ENCODE results near the gene POLR2F.

DNA sequence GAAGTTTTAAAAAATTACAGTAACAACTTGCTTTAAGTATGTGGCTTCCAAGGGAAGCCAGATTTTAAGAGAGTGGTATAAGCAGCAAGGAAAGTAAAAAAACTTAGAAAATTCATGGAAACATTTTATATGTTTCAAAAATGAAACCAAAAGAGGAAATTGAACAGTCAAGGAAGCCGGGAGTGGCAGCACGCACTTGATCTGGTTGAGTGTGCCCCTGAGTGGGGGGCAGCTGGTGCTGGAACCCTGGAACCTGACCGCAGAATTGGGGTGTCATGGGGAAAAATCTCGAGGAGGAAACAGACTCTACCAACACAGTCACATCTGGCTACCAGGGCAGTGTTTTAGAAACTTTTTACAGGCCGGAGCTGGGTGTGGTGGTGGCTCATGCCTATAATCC lies 33.4 kb upstream of the POLR2F start:
- TF ChIP-seq POLR2AphosphoS5 (IDR thresholded peaks at IDR 0.05) (no peak), EP300 (IDR thresholded peaks at IDR 0.05) (no peak)
- TF ChIP-seq, protein P1, sequence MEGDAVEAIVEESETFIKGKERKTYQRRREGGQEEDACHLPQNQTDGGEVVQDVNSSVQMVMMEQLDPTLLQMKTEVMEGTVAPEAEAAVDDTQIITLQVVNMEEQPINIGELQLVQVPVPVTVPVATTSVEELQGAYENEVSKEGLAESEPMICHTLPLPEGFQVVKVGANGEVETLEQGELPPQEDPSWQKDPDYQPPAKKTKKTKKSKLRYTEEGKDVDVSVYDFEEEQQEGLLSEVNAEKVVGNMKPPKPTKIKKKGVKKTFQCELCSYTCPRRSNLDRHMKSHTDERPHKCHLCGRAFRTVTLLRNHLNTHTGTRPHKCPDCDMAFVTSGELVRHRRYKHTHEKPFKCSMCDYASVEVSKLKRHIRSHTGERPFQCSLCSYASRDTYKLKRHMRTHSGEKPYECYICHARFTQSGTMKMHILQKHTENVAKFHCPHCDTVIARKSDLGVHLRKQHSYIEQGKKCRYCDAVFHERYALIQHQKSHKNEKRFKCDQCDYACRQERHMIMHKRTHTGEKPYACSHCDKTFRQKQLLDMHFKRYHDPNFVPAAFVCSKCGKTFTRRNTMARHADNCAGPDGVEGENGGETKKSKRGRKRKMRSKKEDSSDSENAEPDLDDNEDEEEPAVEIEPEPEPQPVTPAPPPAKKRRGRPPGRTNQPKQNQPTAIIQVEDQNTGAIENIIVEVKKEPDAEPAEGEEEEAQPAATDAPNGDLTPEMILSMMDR (IDR thresholded peaks at IDR 0.05): no peak
